Upper lobe of left lung (tissue), 4 donors: ENCODE results near the gene VAMP2.

Experiments
- EP300 ChIP-seq, 4 donors: sonication (generic); formaldehyde crosslinking; IDR thresholded peaks; one replicate each; pipeline ENCODE4 v1.5.1; 2017; ENCODE audit warnings: antibody characterized with exemption in 4 of 4, control low read depth in 2 of 4
- POLR2A ChIP-seq, 4 donors: fragments of 450-650 bp; IDR thresholded peaks; one replicate each; pipeline ENCODE4 v1.5.1; 2016 to 2017; ENCODE audit warnings: antibody characterized with exemption in 4 of 4, mild to moderate bottlenecking in 2 of 4
- POLR2AphosphoS5 ChIP-seq, 2 donors: sonication (generic); formaldehyde crosslinking; IDR thresholded peaks; one replicate each; pipeline ENCODE4 v1.5.1; 2017; ENCODE audit warnings: antibody characterized with exemption in 2 of 2
- TF ChIP-seq, protein P1 (sequence below), 6 experiments: fragments of 450-650 bp in 4 of 6; fragments of 200-600 bp in 2 of 6; sonication (generic) in 2 of 6; IDR thresholded peaks; one replicate each; pipeline ENCODE4 v1.5.1; 2016 to 2019; ENCODE audit warnings: antibody characterized with exemption in 6 of 6

GRCh38 chr17:8145811-8146210 lies 16.9 kb downstream of the VAMP2 start:
- TF ChIP-seq, protein P1, sequence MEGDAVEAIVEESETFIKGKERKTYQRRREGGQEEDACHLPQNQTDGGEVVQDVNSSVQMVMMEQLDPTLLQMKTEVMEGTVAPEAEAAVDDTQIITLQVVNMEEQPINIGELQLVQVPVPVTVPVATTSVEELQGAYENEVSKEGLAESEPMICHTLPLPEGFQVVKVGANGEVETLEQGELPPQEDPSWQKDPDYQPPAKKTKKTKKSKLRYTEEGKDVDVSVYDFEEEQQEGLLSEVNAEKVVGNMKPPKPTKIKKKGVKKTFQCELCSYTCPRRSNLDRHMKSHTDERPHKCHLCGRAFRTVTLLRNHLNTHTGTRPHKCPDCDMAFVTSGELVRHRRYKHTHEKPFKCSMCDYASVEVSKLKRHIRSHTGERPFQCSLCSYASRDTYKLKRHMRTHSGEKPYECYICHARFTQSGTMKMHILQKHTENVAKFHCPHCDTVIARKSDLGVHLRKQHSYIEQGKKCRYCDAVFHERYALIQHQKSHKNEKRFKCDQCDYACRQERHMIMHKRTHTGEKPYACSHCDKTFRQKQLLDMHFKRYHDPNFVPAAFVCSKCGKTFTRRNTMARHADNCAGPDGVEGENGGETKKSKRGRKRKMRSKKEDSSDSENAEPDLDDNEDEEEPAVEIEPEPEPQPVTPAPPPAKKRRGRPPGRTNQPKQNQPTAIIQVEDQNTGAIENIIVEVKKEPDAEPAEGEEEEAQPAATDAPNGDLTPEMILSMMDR (IDR thresholded peaks at IDR 0.05) = no peak
- TF ChIP-seq POLR2A (IDR thresholded peaks at IDR 0.05) (no peak), POLR2AphosphoS5 (IDR thresholded peaks at IDR 0.05) (no peak), EP300 (IDR thresholded peaks at IDR 0.05) (no peak)
